Central memory CD8-positive, alpha-beta T cell (primary cell): ENCODE data around the gene CDH23.
A peak's percentile ranks its signal among the peaks of the same experiment; 100 is the strongest.

Source experiments
- ATAC-seq: fragments of 150-1000 bp; cut with Tn5 transposase; replicated peaks from 2 replicates; pipeline ENCODE4 v1.10.0; 2022; ENCODE audit warnings: mild to moderate bottlenecking, moderate FRiP score, moderate number of reproducible peaks; ENCODE audit not compliant: poor library complexity, severe bottlenecking; ENCODE audit errors: extremely low read depth
- DNase-seq, 2 donors: peaks; one replicate each; pipeline ENCODE4 v3.0.0; 2021; ENCODE audit warnings: low spot score in 2 of 2
- H3K27ac Mint-ChIP-seq: one replicate; pipeline ENCODE4 v1.8.0; 2022; ENCODE audit warnings: low read depth, mild to moderate bottlenecking, moderate library complexity, mixed read lengths
- H3K27me3 Mint-ChIP-seq: one replicate; pipeline ENCODE4 v1.8.0; 2022; ENCODE audit warnings: mixed read lengths
- H3K36me3 Mint-ChIP-seq: one replicate; pipeline ENCODE4 v1.8.0; 2022; ENCODE audit warnings: mild to moderate bottlenecking, moderate library complexity, mixed read lengths; ENCODE audit not compliant: insufficient read depth
- H3K4me1 Mint-ChIP-seq: one replicate; pipeline ENCODE4 v1.8.0; 2022; ENCODE audit warnings: mixed read lengths
- H3K4me3 Mint-ChIP-seq: one replicate; pipeline ENCODE4 v1.8.0; 2022; ENCODE audit warnings: mild to moderate bottlenecking, moderate library complexity, mixed read lengths
- H3K9me3 Mint-ChIP-seq: one replicate; pipeline ENCODE4 v1.8.0; 2022; ENCODE audit warnings: mixed read lengths

The CDH23 gene

DNA sequence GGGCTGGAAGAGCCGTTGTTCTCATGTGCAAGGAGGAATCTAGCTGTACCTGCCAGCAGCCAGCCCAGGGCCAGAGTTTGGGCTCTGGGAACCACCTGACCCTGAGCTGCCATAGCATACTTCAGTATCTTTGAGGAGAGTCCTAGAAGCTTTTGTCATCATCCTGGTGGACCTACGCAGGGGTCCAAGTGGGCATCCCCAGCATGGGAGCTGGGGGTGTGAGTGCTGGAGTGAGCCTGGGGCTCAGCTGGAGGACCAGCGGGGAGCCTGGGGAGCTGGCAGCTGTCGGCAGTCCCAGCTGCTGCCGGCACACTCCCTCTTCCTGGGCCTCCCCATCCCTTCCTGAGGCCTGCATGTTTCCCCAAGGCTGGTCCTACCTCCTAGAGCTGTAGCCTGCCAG lies 290.4 kb downstream of the CDH23 start:
- no peak for DNase-seq
- no peak for ATAC-seq
- Mint-ChIP-seq H3K36me3 (peaks cover 9% of the 10 kb centered on the region), H3K27ac (no peak overlapping the region), H3K4me1 (peaks cover 7% of the 10 kb centered on the region), H3K4me3 (no peak overlapping the region), H3K9me3 (peaks cover 6% of the 10 kb centered on the region), H3K27me3 (no peaks in the 10 kb centered on the region)

GRCh38 chr10:71687480-71687879 lies 290.8 kb downstream of the CDH23 start:
- Mint-ChIP-seq H3K4me1 (peaks cover 7% of the 10 kb centered on the region), H3K27me3 (no peaks in the 10 kb centered on the region), H3K27ac (peak overlapping the region; percentile 91)

GRCh38 chr10:71688256-71688655 lies 291.5 kb downstream of the CDH23 start:
- Mint-ChIP-seq H3K4me1 (peaks cover 7% of the 10 kb centered on the region), H3K4me3 (no peak overlapping the region), H3K36me3 (peaks cover 9% of the 10 kb centered on the region), H3K9me3 (peaks cover 6% of the 10 kb centered on the region), H3K27me3 (no peaks in the 10 kb centered on the region), H3K27ac (peak overlapping the region; percentile 91)
- DNase-seq (no peak), ATAC-seq (no peak)

More at GRCh38 chr10:71687480-71687879, 290.8 kb downstream of the CDH23 start:
- Mint-ChIP-seq H3K9me3 (peaks cover 6% of the 10 kb centered on the region), H3K36me3 (peaks cover 9% of the 10 kb centered on the region), H3K4me3 (no peak overlapping the region)
- ATAC-seq (no peak), DNase-seq (no peak)

GRCh38 chr10:71690094-71690720 lies 293.5 kb downstream of the CDH23 start:
- H3K9me3 Mint-ChIP-seq, result peaks cover 6% of the 10 kb centered on the region
- peaks cover 9% of the 10 kb centered on the region for H3K36me3 Mint-ChIP-seq
- no peaks in the 10 kb centered on the region for H3K27me3 Mint-ChIP-seq
- no peak overlapping the region for H3K4me3 Mint-ChIP-seq
- DNase-seq (no peak), ATAC-seq (no peak)
- H3K27ac Mint-ChIP-seq, result peak overlapping the region; percentile 58
- H3K4me1 Mint-ChIP-seq, result peaks cover 21% of the 10 kb centered on the region

- H3K4me1 Mint-ChIP-seq, result peaks cover 21% of the 10 kb centered on the region
- no peak overlapping the region for H3K4me3 Mint-ChIP-seq
- peaks cover 9% of the 10 kb centered on the region for H3K36me3 Mint-ChIP-seq
- ATAC-seq (no peak), DNase-seq (no peak)
- H3K27ac Mint-ChIP-seq, result peak overlapping the region; percentile 58
- H3K9me3 Mint-ChIP-seq, result peaks cover 6% of the 10 kb centered on the region
- no peaks in the 10 kb centered on the region for H3K27me3 Mint-ChIP-seq
Measured at GRCh38 chr10:71691405-71691804, 294.7 kb downstream of the CDH23 start.

- DNase-seq, result no peak
- no peak overlapping the region for H3K27ac Mint-ChIP-seq
- H3K27me3 Mint-ChIP-seq, result no peaks in the 10 kb centered on the region
- peaks cover 6% of the 10 kb centered on the region for H3K9me3 Mint-ChIP-seq
- no peak for ATAC-seq
- H3K4me3 Mint-ChIP-seq, result no peak overlapping the region
- peaks cover 35% of the 10 kb centered on the region for H3K4me1 Mint-ChIP-seq
- H3K36me3 Mint-ChIP-seq, result peaks cover 9% of the 10 kb centered on the region
Measured at GRCh38 chr10:71692598-71693306, 296.0 kb downstream of the CDH23 start.

- no peak for DNase-seq
- peaks cover 5% of the 10 kb centered on the region for H3K36me3 Mint-ChIP-seq
- peaks cover under 1% of the 10 kb centered on the region for H3K9me3 Mint-ChIP-seq
- ATAC-seq, result no peak
- H3K4me3 Mint-ChIP-seq, result no peak overlapping the region
- H3K27me3 Mint-ChIP-seq, result no peaks in the 10 kb centered on the region
- no peak overlapping the region for H3K27ac Mint-ChIP-seq
- peaks cover 36% of the 10 kb centered on the region for H3K4me1 Mint-ChIP-seq
Measured at GRCh38 chr10:71693377-71693776, 296.7 kb downstream of the CDH23 start.

- no peak for ATAC-seq
- Mint-ChIP-seq H3K4me3 (peak overlapping the region; percentile 62), H3K36me3 (peaks cover 4% of the 10 kb centered on the region), H3K27me3 (no peaks in the 10 kb centered on the region), H3K4me1 (peaks cover 41% of the 10 kb centered on the region), H3K27ac (peak overlapping the region; percentile 46), H3K9me3 (no peaks in the 10 kb centered on the region)
- DNase-seq, result no peak
Measured at GRCh38 chr10:71694039-71694501, 297.4 kb downstream of the CDH23 start.

- ATAC-seq (peak; percentile 44), DNase-seq (no peak)
- peak overlapping the region; percentile 62 for H3K4me3 Mint-ChIP-seq
- peaks cover 4% of the 10 kb centered on the region for H3K36me3 Mint-ChIP-seq
- no peaks in the 10 kb centered on the region for H3K9me3 Mint-ChIP-seq
- peak overlapping the region; percentile 46 for H3K27ac Mint-ChIP-seq
- H3K4me1 Mint-ChIP-seq, result peaks cover 44% of the 10 kb centered on the region
- H3K27me3 Mint-ChIP-seq, result no peaks in the 10 kb centered on the region
Measured at GRCh38 chr10:71694567-71694968, 297.8 kb downstream of the CDH23 start.

GRCh38 chr10:71695502-71696476 lies 299.1 kb downstream of the CDH23 start:
- H3K27me3 Mint-ChIP-seq, result no peaks in the 10 kb centered on the region
- ATAC-seq (no peak), DNase-seq (no peak)
- H3K9me3 Mint-ChIP-seq, result no peaks in the 10 kb centered on the region
- H3K36me3 Mint-ChIP-seq, result peaks cover 4% of the 10 kb centered on the region
- peaks cover 44% of the 10 kb centered on the region for H3K4me1 Mint-ChIP-seq
- peak overlapping the region; percentile 62 for H3K4me3 Mint-ChIP-seq
- H3K27ac Mint-ChIP-seq, result no peak overlapping the region

DNA sequence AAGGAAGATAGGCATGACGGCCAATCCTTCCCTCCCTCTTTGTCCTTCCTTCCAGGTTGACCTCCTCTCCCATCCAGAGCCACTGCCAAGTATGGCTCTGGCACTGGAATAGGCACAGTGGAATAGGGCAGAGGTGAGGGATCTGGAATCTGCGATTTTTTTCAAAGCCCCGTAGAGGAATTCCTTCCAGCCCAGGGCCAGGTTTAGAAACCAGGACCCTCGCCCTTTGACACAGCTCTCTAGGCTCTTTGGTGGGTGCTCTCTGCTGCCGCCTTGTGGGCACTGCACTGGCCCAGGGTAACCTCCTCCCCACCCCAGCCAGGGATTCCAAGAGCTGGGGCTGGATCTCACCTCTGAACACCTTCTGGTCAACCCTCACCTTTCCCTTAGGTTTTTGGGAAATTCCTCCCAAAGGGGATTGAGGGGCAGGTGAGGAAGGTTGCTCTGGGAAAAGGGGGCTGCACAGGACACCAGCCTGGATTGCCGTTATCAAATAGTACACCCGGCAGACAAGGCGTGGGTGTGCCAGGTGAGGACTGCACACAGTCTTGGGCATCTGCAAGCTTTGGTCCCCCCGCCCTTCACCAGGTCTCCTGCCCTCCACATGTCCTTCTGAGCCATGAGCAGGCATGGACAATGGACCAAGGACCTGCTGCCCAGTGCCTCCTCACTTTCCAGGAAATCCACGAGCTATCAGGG lies 300.1 kb downstream of the CDH23 start:
- Mint-ChIP-seq H3K9me3 (no peaks in the 10 kb centered on the region), H3K27me3 (no peaks in the 10 kb centered on the region), H3K4me1 (peaks cover 44% of the 10 kb centered on the region), H3K36me3 (peaks cover 3% of the 10 kb centered on the region), H3K27ac (peak overlapping the region; percentile 79), H3K4me3 (no peak overlapping the region)
- peak; percentile 36 to 57 for DNase-seq
- no peak for ATAC-seq
